Hepatocyte (in vitro differentiated cells): ENCODE measurements around the gene SBF2. TPM values are rescaled to one million over a fixed set of nuclear protein-coding genes. Genes with fewer than 3 reads are reported as not detected.

Source experiments
- DNase-seq: peaks from one replicate; pipeline ENCODE4 v3.0.0-alpha.2; 2016; ENCODE audit warnings: low spot score
- H2AFZ ChIP-seq: fragments of 200-600 bp; sonication (generic); 2 replicates; pipeline ENCODE4 v1.6.0; 2016; ENCODE audit warnings: antibody characterized with exemption, mild to moderate bottlenecking
- H3K27ac ChIP-seq: fragments of 200-600 bp; sonication (generic); 2 replicates; pipeline ENCODE4 v1.5.1; 2016; ENCODE audit warnings: mild to moderate bottlenecking
- H3K27me3 ChIP-seq: fragments of 200-600 bp; sonication (generic); 2 replicates; pipeline ENCODE4 v1.6.1; 2016
- H3K36me3 ChIP-seq: fragments of 200-600 bp; sonication (generic); replicated peaks from 2 replicates; pipeline ENCODE4 v1.5.1; 2016; ENCODE audit warnings: low read depth; ENCODE audit not compliant: insufficient read depth
- H3K4me1 ChIP-seq: fragments of 200-600 bp; sonication (generic); 2 replicates; pipeline ENCODE4 v1.5.1; 2016; ENCODE audit warnings: mild to moderate bottlenecking, moderate library complexity; ENCODE audit not compliant: insufficient read depth
- H3K4me2 ChIP-seq: fragments of 200-600 bp; sonication (generic); 2 replicates; pipeline ENCODE4 v1.6.0; 2016
- H3K4me3 ChIP-seq: fragments of 200-600 bp; sonication (generic); 2 replicates; pipeline ENCODE4 v1.5.1; 2016; ENCODE audit warnings: mild to moderate bottlenecking
- H3K79me2 ChIP-seq: fragments of 200-600 bp; sonication (generic); 2 replicates; pipeline ENCODE4 v1.6.0; 2017; ENCODE audit warnings: mild to moderate bottlenecking
- H3K9me2 ChIP-seq: fragments of 200-600 bp; sonication (generic); replicated peaks from 2 replicates; pipeline ENCODE4 v1.6.0; 2017; ENCODE audit warnings: mild to moderate bottlenecking; ENCODE audit not compliant: insufficient read depth
- H3K9me3 ChIP-seq: fragments of 200-600 bp; sonication (generic); 2 replicates; pipeline ENCODE4 v1.5.1; 2016; ENCODE audit warnings: low read depth, mild to moderate bottlenecking
- H4K20me1 ChIP-seq: fragments of 200-600 bp; sonication (generic); 2 replicates; pipeline ENCODE4 v1.6.0; 2016; ENCODE audit warnings: mild to moderate bottlenecking; ENCODE audit not compliant: insufficient read depth, poor library complexity, severe bottlenecking
- CTCF ChIP-seq: fragments of 200-600 bp; sonication (generic); IDR thresholded peaks from 2 replicates; pipeline ENCODE4 v1.5.1; 2016; ENCODE audit warnings: antibody characterized with exemption, mild to moderate bottlenecking; ENCODE audit not compliant: poor library complexity
- EZH2 ChIP-seq: fragments of 200-600 bp; sonication (generic); IDR thresholded peaks from 2 replicates; pipeline ENCODE4 v1.6.1; 2016; ENCODE audit warnings: antibody characterized with exemption, mild to moderate bottlenecking, borderline replicate concordance
- EZH2phosphoT487 ChIP-seq: fragments of 200-600 bp; sonication (generic); IDR thresholded peaks from one replicate; pipeline ENCODE4 v1.6.1; 2018; ENCODE audit warnings: antibody characterized with exemption, mild to moderate bottlenecking, low read depth, moderate library complexity; ENCODE audit not compliant: unreplicated experiment, severe bottlenecking
- WGBS: methylation state at CpG from one replicate; pipeline ENCODE4 v1.1.6; 2016; ENCODE audit warnings: low lambda C conversion rate; ENCODE audit errors: missing lambda C conversion rate; 5-methylcytosine and 5-hydroxymethylcytosine counted together
- polyA plus RNA-seq: library from polyadenylated mRNA; unstranded; fragments of >200 nt; fragmentation: Nextera tagmentation; extraction: Ambion mirVana; gene quantifications from 2 replicates; pipeline ENCODE4 v1.2.1, GENCODE V29; 2016
- total RNA-seq: library from RNA; depleted of rRNA; stranded (reverse); fragments of >200 nt; gene quantifications from 2 replicates; pipeline ENCODE4 v1.2.3, GENCODE V29; 2014

SBF2 gene
- total and polyA plus RNA-seq, 2 experiments from 2014 or later: 25.7 to 83.2 TPM

DNA sequence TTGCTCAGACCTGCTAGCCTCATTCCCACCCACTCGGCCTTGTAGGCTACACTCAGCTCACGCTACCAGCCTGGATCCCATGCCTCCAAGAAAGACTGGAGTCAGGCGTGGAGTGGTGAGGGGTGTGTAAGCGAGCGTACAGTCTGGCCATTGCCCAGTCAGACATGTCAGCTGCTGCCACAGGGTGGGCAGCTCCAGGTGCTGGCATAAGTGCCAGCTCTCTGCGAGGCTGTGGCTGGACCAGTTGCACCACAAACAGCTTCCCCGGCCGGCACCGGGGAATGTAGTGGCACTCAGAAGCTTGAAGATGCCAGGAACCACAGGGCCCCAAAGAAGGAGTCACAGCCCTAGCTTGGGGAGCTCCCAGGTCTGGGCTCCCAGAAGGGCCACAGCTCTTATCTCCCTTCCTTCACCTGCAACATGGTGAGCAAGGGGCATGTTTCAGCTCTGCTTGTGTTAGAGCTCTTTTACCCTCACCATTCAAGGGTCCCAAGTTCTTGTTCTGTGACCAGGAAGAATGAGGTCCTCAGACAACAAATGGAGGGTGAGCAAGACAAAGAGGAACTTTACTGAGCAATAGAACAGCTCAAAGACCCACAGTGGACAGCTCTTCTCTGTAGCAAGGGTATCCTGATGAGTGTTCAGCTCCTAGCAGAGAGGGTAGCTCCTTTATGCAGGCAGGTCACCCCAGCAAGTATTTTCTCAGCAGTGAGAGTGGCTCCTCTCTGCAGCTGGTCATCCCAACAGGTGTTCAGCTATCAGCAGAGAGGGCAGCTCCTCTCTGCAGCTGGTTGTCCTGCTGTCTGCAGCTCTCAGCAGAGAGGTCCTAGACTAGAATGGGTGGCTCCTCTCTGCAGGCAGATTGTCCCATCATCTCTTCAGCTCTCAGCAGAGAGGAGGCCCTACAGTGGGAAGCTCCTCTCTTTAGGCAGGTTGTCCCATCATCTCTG lies 6.0 kb downstream of the SBF2 start:
- Histone ChIP-seq H3K4me1 (peaks cover 22% of the 10 kb centered on the region), H3K27ac (no peak overlapping the region), H3K36me3 (no peaks in the 10 kb centered on the region), H3K9me2 (no peaks in the 10 kb centered on the region), H3K79me2 (peaks cover 95% of the 10 kb centered on the region), H3K4me3 (no peak overlapping the region), H2AFZ (no peak overlapping the region), H3K4me2 (peak overlapping the region; percentile 59), H3K27me3 (no peaks in the 10 kb centered on the region), H4K20me1 (no peaks in the 10 kb centered on the region), H3K9me3 (no peaks in the 10 kb centered on the region)
- TF ChIP-seq CTCF: no peak
- no peak for DNase-seq
- 94% methylated on average over 9 of the region's 9 CpGs for WGBS

GRCh38 chr11:10287140-10287539 lies 6.9 kb downstream of the SBF2 start:
- Histone ChIP-seq H3K27ac (no peak overlapping the region), H3K9me2 (no peaks in the 10 kb centered on the region), H3K79me2 (peaks cover 95% of the 10 kb centered on the region), H2AFZ (no peak overlapping the region), H3K36me3 (no peaks in the 10 kb centered on the region), H3K4me1 (peaks cover 14% of the 10 kb centered on the region), H4K20me1 (no peaks in the 10 kb centered on the region), H3K4me3 (no peak overlapping the region), H3K27me3 (no peaks in the 10 kb centered on the region), H3K9me3 (no peaks in the 10 kb centered on the region), H3K4me2 (no peak overlapping the region)
- no peak for DNase-seq
- TF ChIP-seq EZH2phosphoT487 (no peak), CTCF (no peak), EZH2 (no peak)
- WGBS: 90% methylated on average over 3 of the region's 3 CpGs

DNA sequence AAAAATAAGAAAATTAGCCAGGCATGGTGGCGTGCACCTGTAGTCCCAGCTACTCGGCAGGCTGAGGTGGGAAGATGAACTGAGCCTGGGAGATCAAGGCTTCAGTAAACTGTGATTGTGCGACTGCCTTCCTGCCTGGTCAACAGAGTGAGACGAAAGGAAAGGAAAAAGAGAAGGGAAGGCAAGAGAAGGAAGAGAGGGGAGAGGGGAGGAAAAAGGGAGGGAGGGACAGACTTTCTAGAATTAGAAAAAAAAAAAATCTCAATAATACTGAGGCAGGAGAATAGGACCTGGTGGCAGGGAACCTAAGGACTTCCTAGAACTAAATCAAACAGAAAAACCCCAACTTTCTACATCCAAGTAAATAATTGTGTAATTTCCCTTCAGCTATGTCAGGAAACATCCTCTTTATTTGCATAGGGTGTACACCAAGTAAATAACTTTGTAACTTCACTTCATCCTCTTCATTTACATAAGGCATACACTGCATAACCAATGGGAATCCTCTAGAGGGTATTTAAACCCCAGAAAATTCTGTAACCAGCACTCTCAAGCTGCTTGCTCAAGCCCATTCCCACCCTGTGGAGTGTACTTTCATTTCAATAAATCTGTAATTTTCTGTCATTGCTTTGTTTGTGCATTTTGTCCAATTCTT lies 8.7 kb downstream of the SBF2 start:
- H3K36me3 ChIP-seq: no peaks in the 10 kb centered on the region
- DNase-seq: no peak
- H3K9me3 ChIP-seq: no peaks in the 10 kb centered on the region
- H4K20me1 ChIP-seq: no peaks in the 10 kb centered on the region
- WGBS: 89% methylated on average over 4 of the region's 4 CpGs
- peaks cover 9% of the 10 kb centered on the region for H3K4me1 ChIP-seq
- no peak overlapping the region for H3K4me3 ChIP-seq
- peak overlapping the region; percentile 25 for H3K27ac ChIP-seq
- peaks cover 92% of the 10 kb centered on the region for H3K79me2 ChIP-seq
- H3K27me3 ChIP-seq: no peaks in the 10 kb centered on the region
- no peaks in the 10 kb centered on the region for H3K9me2 ChIP-seq
- TF ChIP-seq CTCF: no peak
- no peak for TF ChIP-seq EZH2
- TF ChIP-seq EZH2phosphoT487: no peak
- H2AFZ ChIP-seq: no peak overlapping the region
- no peak overlapping the region for H3K4me2 ChIP-seq
